GM08714 (cell line): Measurements from ENCODE around the gene ZRANB3.
"Not testable (repeated sequence)": the region's sequence is repeated elsewhere in the genome, so short reads cannot be mapped to it uniquely, and the experiment has no call there.

Experiments used
- H3K4me3 ChIP-seq: fragments of 200-500 bp; sonication (Bioruptor generic); 2 replicates; pipeline ENCODE4 v1.5.1; 2014; ENCODE audit warnings: mild to moderate bottlenecking, low read length, inconsistent platforms
- ZNF274 ChIP-seq: IDR thresholded peaks from 2 replicates; pipeline ENCODE4 v1.6.1; 2012; ENCODE audit warnings: mild to moderate bottlenecking, low read depth, low read length

ZRANB3 gene

DNA sequence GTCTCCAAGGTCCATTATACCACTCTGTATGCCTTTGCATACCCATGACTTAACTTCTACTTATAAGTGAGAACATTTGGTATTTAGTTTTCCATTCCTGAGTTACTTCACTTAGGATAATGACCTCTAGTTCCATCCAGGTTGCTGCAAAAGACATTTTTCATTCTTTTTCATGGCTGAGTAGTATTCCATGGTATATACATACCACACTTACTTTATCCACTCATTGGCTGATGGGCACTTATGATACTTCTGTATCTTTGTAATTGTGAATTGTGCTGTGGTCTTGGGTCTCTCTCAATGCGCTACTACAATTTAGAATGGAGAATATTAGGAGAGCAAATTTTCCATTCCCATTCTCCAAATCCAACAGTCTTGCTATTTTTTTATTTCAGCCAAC, 76.4 kb downstream of the ZRANB3 start:
- TF ChIP-seq ZNF274: no peak
- H3K4me3 ChIP-seq: no peak overlapping the region

GRCh38 chr2:135453027-135453426, 78.0 kb downstream of the ZRANB3 start:
- H3K4me3 ChIP-seq: not testable (repeated sequence)

DNA sequence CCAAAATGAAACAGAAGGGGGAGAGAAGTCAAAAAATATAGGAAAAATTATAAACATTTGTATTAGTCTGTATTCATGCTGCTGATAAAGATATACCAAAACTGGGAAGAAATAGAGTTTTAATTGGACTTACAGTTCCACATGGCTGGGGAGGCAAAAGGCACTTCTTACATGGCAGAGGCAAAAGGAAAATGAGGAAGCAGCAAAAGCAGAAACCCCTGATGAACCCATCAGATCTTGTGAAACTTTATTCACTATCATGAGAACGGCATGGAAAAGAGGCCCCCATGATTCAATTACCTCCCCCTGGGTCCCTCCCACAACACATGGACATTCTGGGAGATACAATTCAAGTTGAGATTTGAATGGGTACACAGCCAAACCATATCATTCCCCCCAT, 79.1 kb downstream of the ZRANB3 start:
- TF ChIP-seq ZNF274: no peak
- no peak overlapping the region for H3K4me3 ChIP-seq

- H3K4me3 ChIP-seq: not testable (repeated sequence)
These were observed 88.0 kb downstream of the ZRANB3 start for GRCh38 chr2:135443013-135443412.

GRCh38 chr2:135435155-135435554, 95.9 kb downstream of the ZRANB3 start:
- not testable (repeated sequence) for H3K4me3 ChIP-seq

DNA sequence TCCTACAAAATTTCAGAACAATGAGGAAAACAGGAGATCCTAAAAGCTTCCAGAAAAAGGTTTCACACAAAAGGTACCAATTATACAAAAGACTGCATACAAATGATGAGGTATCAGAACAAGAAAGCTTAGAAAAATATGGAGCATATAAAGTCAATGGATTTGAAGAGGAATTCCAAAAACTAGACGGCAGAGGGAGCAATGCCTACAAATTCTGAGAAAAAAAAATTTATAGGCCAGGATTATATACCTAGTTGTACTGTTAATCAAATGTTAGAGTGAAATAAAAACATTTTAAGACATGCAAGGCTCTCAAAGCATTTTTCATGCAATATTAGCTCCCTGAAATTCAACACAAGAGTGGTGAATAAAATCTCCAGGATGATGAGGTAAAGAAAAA, 106.2 kb downstream of the ZRANB3 start:
- TF ChIP-seq ZNF274: no peak
- H3K4me3 ChIP-seq: no peak overlapping the region

DNA sequence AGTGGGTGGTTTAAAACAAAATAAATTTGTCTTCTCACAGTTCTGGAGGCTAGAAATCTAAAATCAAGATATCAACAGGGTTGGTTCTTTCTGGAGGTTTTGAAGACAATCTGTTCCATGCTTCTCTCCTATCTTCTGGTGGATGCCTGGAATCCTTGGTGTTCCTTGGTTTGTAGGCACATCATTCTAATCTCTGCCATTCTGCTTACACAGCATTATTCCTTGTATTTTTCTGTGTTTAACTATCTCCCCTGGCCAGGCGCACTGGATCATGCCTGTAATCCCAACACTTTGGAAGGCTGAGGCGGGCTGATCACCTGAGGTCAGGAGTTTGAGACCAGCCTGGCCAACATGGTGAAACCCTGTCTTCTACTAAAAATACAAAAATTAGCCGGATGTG, 108.1 kb downstream of the ZRANB3 start:
- no peak for TF ChIP-seq ZNF274
- H3K4me3 ChIP-seq: no peak overlapping the region

DNA sequence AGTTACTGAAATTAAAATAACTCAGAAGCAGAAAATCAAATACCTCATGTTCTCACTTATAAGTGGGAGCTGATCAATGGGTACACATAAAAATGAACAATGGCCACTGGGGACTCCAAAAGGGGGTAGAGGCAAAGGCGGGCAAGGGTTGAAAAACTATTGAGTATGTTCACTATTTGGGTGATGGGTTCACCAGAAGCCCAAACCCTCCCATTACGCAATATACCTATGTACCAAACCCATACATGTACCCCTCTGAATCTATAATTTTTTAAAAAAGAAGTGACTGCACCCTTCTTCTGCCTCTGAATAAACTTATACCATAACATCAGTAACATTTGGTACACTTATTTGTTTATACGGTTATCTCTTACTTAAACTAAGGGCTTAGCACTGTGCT, 119.4 kb downstream of the ZRANB3 start:
- no peak for TF ChIP-seq ZNF274
- H3K4me3 ChIP-seq: no peak overlapping the region

- H3K4me3 ChIP-seq: no peak overlapping the region
- TF ChIP-seq ZNF274: no peak
These were observed 121.6 kb downstream of the ZRANB3 start for GRCh38 chr2:135409436-135409835.

DNA sequence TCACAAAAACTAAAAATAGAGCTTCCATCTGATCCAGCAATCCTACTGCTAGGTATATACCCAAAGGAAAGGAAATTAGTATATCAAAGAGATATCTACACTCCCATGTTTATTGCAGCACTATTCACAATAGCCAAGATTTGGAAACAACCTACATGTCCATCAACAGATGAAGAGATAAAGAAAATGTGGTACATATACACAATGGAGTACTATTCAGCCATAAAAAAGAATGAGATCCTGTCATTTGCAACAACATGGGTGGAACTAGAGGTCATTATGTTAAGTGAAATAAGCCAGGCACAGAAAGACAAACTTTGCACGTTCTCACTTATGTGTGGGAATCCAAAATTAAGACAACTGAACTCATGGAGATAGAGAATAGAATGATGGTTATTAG, 134.8 kb downstream of the ZRANB3 start:
- not testable (repeated sequence) for H3K4me3 ChIP-seq

DNA sequence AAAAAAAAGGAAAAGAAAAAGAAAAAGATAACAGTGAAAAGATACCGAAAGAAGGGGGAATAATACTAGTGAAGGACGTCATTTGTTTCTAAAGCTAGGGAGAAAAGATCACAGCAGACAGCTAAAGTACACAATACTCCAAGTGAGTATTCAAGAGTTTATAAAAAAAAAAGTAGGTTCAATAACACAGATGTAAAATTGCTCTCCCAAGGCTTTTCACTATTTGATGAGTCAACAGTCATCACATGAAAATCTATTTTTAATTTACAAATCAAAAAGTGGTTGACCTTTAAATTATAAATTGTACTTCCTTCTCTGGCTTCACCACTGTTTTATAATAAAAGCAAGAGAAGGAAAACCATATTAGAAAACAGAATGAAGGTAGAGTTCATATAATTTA, 144.0 kb downstream of the ZRANB3 start:
- H3K4me3 ChIP-seq: no peak overlapping the region
- TF ChIP-seq ZNF274: no peak

GRCh38 chr2:135378591-135378990, 152.4 kb downstream of the ZRANB3 start:
- no peak for TF ChIP-seq ZNF274
- no peak overlapping the region for H3K4me3 ChIP-seq

DNA sequence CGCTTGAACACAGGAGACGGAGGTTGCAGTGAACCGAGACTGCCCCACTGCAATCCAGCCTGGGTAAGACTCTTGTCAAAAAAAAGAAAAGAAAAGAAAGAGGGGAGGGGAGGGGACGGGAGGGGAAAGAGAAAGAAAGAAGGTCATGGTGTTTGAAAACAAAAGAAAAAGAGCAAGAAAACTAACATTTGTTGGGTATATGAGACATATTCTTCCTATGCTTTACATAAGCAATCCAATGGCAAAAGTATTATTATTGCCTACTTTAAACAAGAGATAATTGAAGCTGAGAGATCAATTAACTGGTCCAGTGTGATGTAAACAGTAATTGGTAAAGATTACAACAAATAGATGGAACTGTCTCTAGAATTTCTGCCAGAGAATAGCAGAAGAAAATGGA, 157.3 kb downstream of the ZRANB3 start:
- TF ChIP-seq ZNF274: no peak
- H3K4me3 ChIP-seq: no peak overlapping the region

DNA sequence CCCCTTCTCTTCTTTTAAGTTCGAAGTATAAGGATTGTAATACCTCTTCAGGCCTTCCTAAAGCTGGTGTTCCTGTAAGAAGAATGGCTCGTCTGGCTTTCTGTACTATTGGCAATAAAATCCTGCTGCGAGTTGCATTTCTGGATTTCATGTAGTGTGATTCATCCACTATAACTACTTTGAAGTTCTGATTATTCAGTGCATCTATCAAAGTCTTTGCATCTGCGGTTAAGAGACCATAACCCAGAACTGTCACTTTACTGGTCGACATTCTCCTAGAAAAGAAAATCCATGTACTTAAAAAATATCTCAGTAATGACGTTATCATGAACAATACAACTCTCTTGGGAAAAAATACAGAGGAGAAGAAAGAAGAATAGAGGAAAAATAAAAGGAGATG, 181.1 kb downstream of the ZRANB3 start:
- no peak overlapping the region for H3K4me3 ChIP-seq
- TF ChIP-seq ZNF274: no peak

DNA sequence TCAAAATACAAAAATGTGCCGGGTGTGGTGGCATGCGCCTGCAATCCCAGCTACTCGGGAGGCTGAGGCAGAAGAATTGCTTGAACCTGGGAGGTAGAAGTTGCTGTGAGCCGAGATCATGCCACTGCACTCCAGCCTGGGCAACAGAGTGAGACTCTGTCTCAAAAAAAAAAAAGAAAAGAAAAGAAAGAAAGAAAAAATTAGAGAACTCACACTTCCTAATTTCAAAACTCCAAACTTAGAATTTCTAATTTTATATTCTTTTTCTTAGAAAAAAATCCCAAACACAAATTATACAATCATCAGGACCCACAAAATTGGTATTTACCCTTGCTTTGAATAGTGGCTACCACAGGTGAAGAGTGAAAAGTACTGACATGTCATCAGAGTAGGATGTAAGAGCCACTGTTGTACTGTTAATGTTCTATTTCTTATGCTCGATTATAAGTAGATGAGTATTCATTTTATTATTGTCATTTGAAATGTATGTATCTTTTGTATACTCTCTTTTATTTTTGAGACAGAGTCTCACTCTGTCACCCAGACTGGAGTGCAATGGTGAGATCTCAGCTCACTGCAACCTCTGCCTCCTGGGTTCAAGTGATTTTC, 182.8 kb downstream of the ZRANB3 start:
- not testable (repeated sequence) for H3K4me3 ChIP-seq

DNA sequence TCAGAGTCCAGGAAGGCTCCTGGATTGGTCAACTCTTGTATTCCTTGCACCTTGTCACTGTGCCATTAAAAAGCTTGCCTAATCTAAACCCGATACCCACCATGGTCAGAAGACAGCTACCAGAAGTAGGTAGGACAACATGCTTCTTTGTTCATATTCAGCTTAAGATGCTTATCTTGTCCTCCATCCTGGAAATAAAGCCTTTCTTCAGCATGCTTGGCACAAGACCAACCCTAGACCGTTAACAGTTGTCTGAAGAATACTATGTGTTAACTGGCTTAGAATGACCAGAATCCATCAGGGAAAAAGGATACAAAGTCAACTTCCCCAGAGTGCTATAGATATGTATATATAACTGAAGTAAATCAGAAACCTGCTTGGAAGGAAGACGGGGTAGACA, 193.9 kb downstream of the ZRANB3 start:
- no peak overlapping the region for H3K4me3 ChIP-seq
- TF ChIP-seq ZNF274: no peak

More for the DNA sequence above, 182.8 kb downstream of the ZRANB3 start:
- peak; percentile 82 for TF ChIP-seq ZNF274

- TF ChIP-seq ZNF274: no peak
- H3K4me3 ChIP-seq: no peak overlapping the region
These were observed 195.8 kb downstream of the ZRANB3 start for GRCh38 chr2:135335256-135335655.

DNA sequence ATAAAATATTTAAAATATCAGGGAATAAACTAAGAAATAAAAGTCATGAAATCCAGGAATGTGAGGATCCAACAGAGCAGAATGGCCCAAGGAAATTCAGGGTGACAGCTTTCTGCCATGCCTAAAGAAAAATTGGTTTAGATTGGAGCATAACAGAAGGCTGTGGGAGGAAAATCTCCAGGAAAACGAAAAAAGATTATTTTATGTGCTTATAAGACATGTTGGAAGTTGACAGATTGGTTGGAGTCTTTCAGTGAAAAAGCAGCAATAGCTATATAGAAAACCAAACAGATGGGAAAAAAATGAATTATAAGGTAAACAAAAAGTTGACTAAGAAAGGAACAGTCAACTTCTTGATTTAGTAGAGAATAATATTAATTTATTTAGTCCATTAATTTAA, 203.9 kb downstream of the ZRANB3 start:
- no peak overlapping the region for H3K4me3 ChIP-seq

More for the DNA sequence above, 203.9 kb downstream of the ZRANB3 start:
- no peak for TF ChIP-seq ZNF274
